ENCODE results near the gene SYNE2.

- TF ChIP-seq CTCF (IDR thresholded peaks at IDR 0.05; ENCODE audit: insufficient read depth, low read length, poor library complexity, severe bottlenecking) (no peak), EZH2phosphoT487 (conservative IDR thresholded peaks at IDR 0.05; ENCODE audit: low read length) (no peak)
These were observed 173.8 kb downstream of the SYNE2 start for GRCh38 chr14:64026600-64026999.

Data from SU-DHL-6 (cell line).